ENCODE results near the gene IL20.
"Not testable (repeated sequence)": the region's sequence is repeated elsewhere in the genome, so short reads cannot be mapped to it uniquely, and the experiment has no call there.

Gene IL20

DNA sequence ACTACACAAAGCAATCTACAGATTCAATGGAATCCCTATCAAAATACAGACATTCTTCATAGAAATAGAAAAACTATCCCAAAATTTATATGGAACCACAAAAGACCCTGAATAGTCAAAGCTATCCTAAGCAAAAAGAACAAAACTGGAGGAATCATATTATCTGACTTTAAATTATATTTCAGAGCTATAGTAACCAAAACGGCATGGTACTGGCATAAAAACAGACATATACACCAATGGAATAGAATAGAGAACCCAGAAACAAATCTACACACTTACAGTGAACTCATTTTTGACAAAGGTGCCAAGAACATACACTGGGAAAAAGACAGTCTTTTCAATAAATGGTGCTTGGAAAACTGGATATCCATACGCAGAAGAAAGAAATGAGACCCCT is 12.8 kb upstream of the IL20 start:
- H3K27ac ChIP-seq (replicated peaks; ENCODE audit: low read length); H3K36me3 ChIP-seq (replicated peaks in 1 of 2; ENCODE audit: control insufficient read depth in 2 of 2, insufficient read depth in 2 of 2, low read length in 2 of 2); DNase-seq (ENCODE audit: low spot score); H4K8ac ChIP-seq (ENCODE audit: low read depth, low read length); H2AK5ac ChIP-seq (ENCODE audit: low read depth, low read length); H4K91ac ChIP-seq (ENCODE audit: low read depth, low read length, poor library complexity); H2BK120ac ChIP-seq (ENCODE audit: low read depth, low read length); H3K4me3 ChIP-seq (ENCODE audit: low read length in 2 of 2); H2BK5ac ChIP-seq (ENCODE audit: low read length); H3K79me1 ChIP-seq (ENCODE audit: low read depth, low read length); H3K14ac ChIP-seq (ENCODE audit: low read length); H3K9ac ChIP-seq (ENCODE audit: low read depth, low read length, poor library complexity); H3K27me3 ChIP-seq (ENCODE audit: control insufficient read depth in 3 of 3, insufficient read depth in 3 of 3, low read depth in 1 of 3, low read length in 3 of 3); H2AFZ ChIP-seq (ENCODE audit: low read length); H3K9me3 ChIP-seq (replicated peaks in 1 of 2; ENCODE audit: control insufficient read depth in 2 of 2, insufficient read depth in 1 of 2, low read depth in 1 of 2, low read length in 2 of 2); H3K4me1 ChIP-seq (ENCODE audit: control insufficient read depth in 2 of 2, insufficient read depth in 1 of 2, low read depth in 1 of 2, low read length in 2 of 2); H2BK12ac ChIP-seq (ENCODE audit: low read length); H2BK15ac ChIP-seq (ENCODE audit: low read length); H3K23ac ChIP-seq (ENCODE audit: low read depth, low read length, poor library complexity); H3K4ac ChIP-seq (ENCODE audit: low read length); H3K4me2 ChIP-seq (ENCODE audit: insufficient read depth, low read length, poor library complexity, severe bottlenecking); H3K18ac ChIP-seq (ENCODE audit: low read length): not testable (repeated sequence)
- WGBS, 2 donors (ENCODE audit: extremely low coverage in 2 of 2, insufficient read length in 2 of 2, insufficient replicate concordance in 1 of 2): no CpG with 5 or more reads among the region's 2 CpGs

DNA sequence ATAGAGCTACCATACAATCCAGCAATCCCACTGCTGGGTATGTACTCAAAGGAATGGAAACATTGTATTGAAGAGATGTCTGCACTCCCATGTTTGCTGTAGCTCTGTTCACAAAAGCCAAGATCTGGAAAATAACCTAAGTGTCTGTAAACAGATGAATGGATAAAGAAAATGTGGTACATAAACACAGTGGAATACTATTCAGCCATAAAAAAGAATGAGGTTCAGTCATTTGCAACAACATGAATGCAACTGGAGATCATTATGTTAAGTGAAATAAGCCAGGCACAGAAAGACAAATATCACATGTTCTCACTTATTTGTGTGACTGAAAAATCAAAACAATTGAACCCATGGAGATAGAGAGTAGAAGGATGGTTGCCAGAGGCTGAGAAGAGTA is 11.7 kb upstream of the IL20 start:
- not testable (repeated sequence) for H3K4me2 ChIP-seq (ENCODE audit: insufficient read depth, low read length, poor library complexity, severe bottlenecking); H2AK5ac ChIP-seq (ENCODE audit: low read depth, low read length); H3K36me3 ChIP-seq (replicated peaks in 1 of 2; ENCODE audit: control insufficient read depth in 2 of 2, insufficient read depth in 2 of 2, low read length in 2 of 2); H3K18ac ChIP-seq (ENCODE audit: low read length); H3K23ac ChIP-seq (ENCODE audit: low read depth, low read length, poor library complexity); H2BK15ac ChIP-seq (ENCODE audit: low read length); H3K79me1 ChIP-seq (ENCODE audit: low read depth, low read length); H3K4me3 ChIP-seq (ENCODE audit: low read length in 2 of 2); H3K4me1 ChIP-seq (ENCODE audit: control insufficient read depth in 2 of 2, insufficient read depth in 1 of 2, low read depth in 1 of 2, low read length in 2 of 2); H4K91ac ChIP-seq (ENCODE audit: low read depth, low read length, poor library complexity); H3K27me3 ChIP-seq (ENCODE audit: control insufficient read depth in 3 of 3, insufficient read depth in 3 of 3, low read depth in 1 of 3, low read length in 3 of 3); H3K4ac ChIP-seq (ENCODE audit: low read length); DNase-seq (ENCODE audit: low spot score); H3K27ac ChIP-seq (replicated peaks; ENCODE audit: low read length); H2BK12ac ChIP-seq (ENCODE audit: low read length); H3K9me3 ChIP-seq (replicated peaks in 1 of 2; ENCODE audit: control insufficient read depth in 2 of 2, insufficient read depth in 1 of 2, low read depth in 1 of 2, low read length in 2 of 2); H3K14ac ChIP-seq (ENCODE audit: low read length); H2AFZ ChIP-seq (ENCODE audit: low read length); H3K9ac ChIP-seq (ENCODE audit: low read depth, low read length, poor library complexity); H2BK5ac ChIP-seq (ENCODE audit: low read length); H4K8ac ChIP-seq (ENCODE audit: low read depth, low read length); H2BK120ac ChIP-seq (ENCODE audit: low read depth, low read length)

DNA sequence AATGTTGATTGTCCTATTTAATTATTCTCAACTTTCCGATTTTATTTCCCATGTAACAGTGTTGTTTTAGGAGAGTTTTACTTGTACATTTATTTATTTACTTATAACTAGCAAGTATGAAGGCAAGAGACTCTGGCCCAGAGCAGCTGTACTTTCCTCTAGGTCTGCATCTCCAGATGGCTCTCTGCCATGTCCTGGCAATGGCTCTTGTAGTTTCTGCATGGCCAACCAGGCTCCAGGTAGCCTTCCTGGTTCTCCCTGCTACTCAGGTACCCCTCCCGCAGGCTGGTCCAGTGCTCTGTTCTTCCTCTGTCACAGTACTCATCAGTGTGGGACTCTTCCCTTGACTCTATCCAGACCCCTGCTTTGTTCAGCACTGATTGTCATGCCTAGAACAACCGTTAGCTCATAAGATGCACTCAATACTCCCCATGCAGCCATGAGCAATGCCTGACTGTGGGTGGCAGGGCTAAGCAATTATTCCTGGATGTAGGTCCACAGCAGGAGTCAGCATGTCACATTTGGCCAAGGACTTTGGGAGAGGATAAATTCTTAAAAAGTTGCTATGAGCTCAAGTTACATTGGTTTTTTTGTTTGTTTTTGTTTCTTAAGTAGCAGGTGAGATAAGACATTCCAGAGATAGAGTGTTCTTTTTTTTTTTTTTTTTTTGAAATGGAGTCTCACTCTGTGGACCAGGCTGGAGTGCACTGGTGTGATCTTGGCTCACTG is 10.9 kb upstream of the IL20 start:
- Histone ChIP-seq H2AFZ (ENCODE audit: low read length) (no peak overlapping the region), H3K4ac (ENCODE audit: low read length) (no peak overlapping the region), H3K4me2 (ENCODE audit: insufficient read depth, low read length, poor library complexity, severe bottlenecking) (no peak overlapping the region), H3K27me3 (ENCODE audit: control insufficient read depth in 3 of 3, insufficient read depth in 3 of 3, low read depth in 1 of 3, low read length in 3 of 3) (peaks cover 0 to 5% (median 0%) of the 10 kb centered on the region in 3 experiments), H3K4me3 (ENCODE audit: low read length in 2 of 2) (no peak overlapping the region), H2BK12ac (ENCODE audit: low read length) (no peak overlapping the region), H3K9ac (ENCODE audit: low read depth, low read length, poor library complexity) (no peak overlapping the region), H3K36me3 (replicated peaks in 1 of 2; ENCODE audit: control insufficient read depth in 2 of 2, insufficient read depth in 2 of 2, low read length in 2 of 2) (no peaks in the 10 kb centered on the region), H2BK15ac (ENCODE audit: low read length) (no peak overlapping the region), H4K91ac (ENCODE audit: low read depth, low read length, poor library complexity) (no peak overlapping the region), H3K14ac (ENCODE audit: low read length) (no peak overlapping the region), H3K4me1 (ENCODE audit: control insufficient read depth in 2 of 2, insufficient read depth in 1 of 2, low read depth in 1 of 2, low read length in 2 of 2) (no peaks in the 10 kb centered on the region), H3K79me1 (ENCODE audit: low read depth, low read length) (no peaks in the 10 kb centered on the region), H2AK5ac (ENCODE audit: low read depth, low read length) (no peak overlapping the region), H3K9me3 (replicated peaks in 1 of 2; ENCODE audit: control insufficient read depth in 2 of 2, insufficient read depth in 1 of 2, low read depth in 1 of 2, low read length in 2 of 2) (no peaks in the 10 kb centered on the region), H3K23ac (ENCODE audit: low read depth, low read length, poor library complexity) (no peak overlapping the region), H3K18ac (ENCODE audit: low read length) (no peak overlapping the region), H3K27ac (replicated peaks; ENCODE audit: low read length) (no peak overlapping the region), H2BK5ac (ENCODE audit: low read length) (no peak overlapping the region), H4K8ac (ENCODE audit: low read depth, low read length) (no peak overlapping the region), H2BK120ac (ENCODE audit: low read depth, low read length) (no peak overlapping the region)
- DNase-seq (ENCODE audit: low spot score): no peak
- WGBS, 2 donors (ENCODE audit: extremely low coverage in 2 of 2, insufficient read length in 2 of 2, insufficient replicate concordance in 1 of 2): no CpG with 5 or more reads among the region's 3 CpGs

DNA sequence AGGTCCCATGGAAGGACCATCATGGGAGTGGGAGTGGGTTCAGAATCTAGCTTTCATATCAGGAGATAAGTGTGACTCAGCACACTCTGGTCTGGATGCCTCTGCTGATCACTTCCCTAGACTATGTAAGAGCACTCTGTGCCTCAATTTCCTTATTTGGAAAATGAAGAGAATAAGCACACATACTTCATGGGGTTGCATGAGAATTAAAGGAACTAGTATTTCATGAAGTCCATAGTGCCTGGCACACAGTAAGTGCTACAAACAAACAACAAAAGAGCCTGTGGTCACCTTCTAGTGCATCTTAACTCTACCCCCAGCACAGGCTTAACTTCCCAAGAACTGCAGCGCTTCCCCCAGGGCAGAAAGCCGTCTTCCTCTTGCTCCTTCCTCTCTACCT is 9.6 kb upstream of the IL20 start:
- no CpG with 5 or more reads among the region's 2 CpGs for WGBS, 2 donors (ENCODE audit: extremely low coverage in 2 of 2, insufficient read length in 2 of 2, insufficient replicate concordance in 1 of 2)
- Histone ChIP-seq H3K79me1 (ENCODE audit: low read depth, low read length) (no peaks in the 10 kb centered on the region), H2AK5ac (ENCODE audit: low read depth, low read length) (no peak overlapping the region), H2BK5ac (ENCODE audit: low read length) (no peak overlapping the region), H3K36me3 (replicated peaks in 1 of 2; ENCODE audit: control insufficient read depth in 2 of 2, insufficient read depth in 2 of 2, low read length in 2 of 2) (no peaks in the 10 kb centered on the region), H3K4ac (ENCODE audit: low read length) (no peak overlapping the region), H4K8ac (ENCODE audit: low read depth, low read length) (no peak overlapping the region), H3K4me1 (ENCODE audit: control insufficient read depth in 2 of 2, insufficient read depth in 1 of 2, low read depth in 1 of 2, low read length in 2 of 2) (no peaks in the 10 kb centered on the region), H2BK15ac (ENCODE audit: low read length) (no peak overlapping the region), H3K27me3 (ENCODE audit: control insufficient read depth in 3 of 3, insufficient read depth in 3 of 3, low read depth in 1 of 3, low read length in 3 of 3) (peaks cover 0 to 5% (median 0%) of the 10 kb centered on the region in 3 experiments), H2BK120ac (ENCODE audit: low read depth, low read length) (no peak overlapping the region), H3K18ac (ENCODE audit: low read length) (no peak overlapping the region), H3K14ac (ENCODE audit: low read length) (no peak overlapping the region), H2AFZ (ENCODE audit: low read length) (no peak overlapping the region), H3K27ac (replicated peaks; ENCODE audit: low read length) (no peak overlapping the region), H3K4me2 (ENCODE audit: insufficient read depth, low read length, poor library complexity, severe bottlenecking) (no peak overlapping the region), H3K9me3 (replicated peaks in 1 of 2; ENCODE audit: control insufficient read depth in 2 of 2, insufficient read depth in 1 of 2, low read depth in 1 of 2, low read length in 2 of 2) (no peaks in the 10 kb centered on the region), H3K4me3 (ENCODE audit: low read length in 2 of 2) (no peak overlapping the region), H3K9ac (ENCODE audit: low read depth, low read length, poor library complexity) (no peak overlapping the region), H3K23ac (ENCODE audit: low read depth, low read length, poor library complexity) (no peak overlapping the region), H4K91ac (ENCODE audit: low read depth, low read length, poor library complexity) (no peak overlapping the region), H2BK12ac (ENCODE audit: low read length) (no peak overlapping the region)
- DNase-seq (ENCODE audit: low spot score): no peak
